ENCODE data around the gene SEC61B.
"Not testable (repeated sequence)": the region's sequence is repeated elsewhere in the genome, so short reads cannot be mapped to it uniquely, and the experiment has no call there.

Gene SEC61B

GRCh38 chr9:99190597-99191283 lies 31.3 kb upstream of the SEC61B start:
- no peak for TF ChIP-seq CTCF (IDR thresholded peaks at IDR 0.05; ENCODE audit: low read depth, low read length, missing control alignments)
- no peak overlapping the region for H3K4me3 ChIP-seq (replicated peaks; ENCODE audit: low read depth, low read length)
- DNase-seq (ENCODE audit: extremely low read depth, low read depth): no peak

- TF ChIP-seq CTCF (IDR thresholded peaks at IDR 0.05; ENCODE audit: low read depth, low read length, missing control alignments): peak; percentile 32
- DNase-seq (ENCODE audit: extremely low read depth, low read depth): no peak
- H3K4me3 ChIP-seq (replicated peaks; ENCODE audit: low read depth, low read length): no peak overlapping the region
Measured at GRCh38 chr9:99192786-99193465, 29.2 kb upstream of the SEC61B start.

GRCh38 chr9:99193466-99193821 lies 28.6 kb upstream of the SEC61B start:
- no peak overlapping the region for H3K4me3 ChIP-seq (replicated peaks; ENCODE audit: low read depth, low read length)
- TF ChIP-seq CTCF (IDR thresholded peaks at IDR 0.05; ENCODE audit: low read depth, low read length, missing control alignments): no peak
- DNase-seq (ENCODE audit: extremely low read depth, low read depth): no peak

GRCh38 chr9:99196484-99196883 lies 25.6 kb upstream of the SEC61B start:
- not testable (repeated sequence) for DNase-seq (ENCODE audit: extremely low read depth, low read depth); H3K4me3 ChIP-seq (replicated peaks; ENCODE audit: low read depth, low read length)

GRCh38 chr9:99197124-99197630 lies 24.9 kb upstream of the SEC61B start:
- TF ChIP-seq CTCF (IDR thresholded peaks at IDR 0.05; ENCODE audit: low read depth, low read length, missing control alignments): no peak
- DNase-seq (ENCODE audit: extremely low read depth, low read depth): no peak
- H3K4me3 ChIP-seq (replicated peaks; ENCODE audit: low read depth, low read length): no peak overlapping the region

GRCh38 chr9:99197987-99198386 lies 24.1 kb upstream of the SEC61B start:
- H3K4me3 ChIP-seq (replicated peaks; ENCODE audit: low read depth, low read length): no peak overlapping the region
- no peak for TF ChIP-seq CTCF (IDR thresholded peaks at IDR 0.05; ENCODE audit: low read depth, low read length, missing control alignments)
- no peak for DNase-seq (ENCODE audit: extremely low read depth, low read depth)

GRCh38 chr9:99199938-99200539 lies 22.0 kb upstream of the SEC61B start:
- DNase-seq (ENCODE audit: extremely low read depth, low read depth): no peak
- TF ChIP-seq CTCF (IDR thresholded peaks at IDR 0.05; ENCODE audit: low read depth, low read length, missing control alignments): no peak
- H3K4me3 ChIP-seq (replicated peaks; ENCODE audit: low read depth, low read length): no peak overlapping the region
